Measurements from ENCODE around the gene TTC28.
"Not testable (repeated sequence)": the region's sequence is repeated elsewhere in the genome, so short reads cannot be mapped to it uniquely, and the experiment has no call there.

Gene TTC28

DNA sequence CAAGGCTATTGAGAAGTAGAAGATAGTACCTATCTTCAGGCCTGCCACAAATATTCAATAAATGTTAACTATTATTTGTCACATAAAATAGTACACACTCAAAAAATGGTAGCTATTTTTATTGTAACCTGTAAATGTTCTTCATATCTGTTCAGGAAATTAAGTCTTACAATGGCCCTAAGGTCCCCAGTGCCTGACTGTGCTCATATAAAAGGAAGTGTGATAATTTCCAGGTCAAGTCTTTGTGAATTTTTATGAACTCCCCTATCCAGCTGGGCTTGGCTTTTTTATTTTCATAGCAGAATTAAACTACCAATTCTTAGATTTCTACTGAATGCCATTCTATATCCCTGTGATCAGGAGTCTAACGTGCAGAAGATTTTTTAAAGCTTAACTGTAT is 476.4 kb downstream of the TTC28 start:
- no peak overlapping the region for H3K4me3 ChIP-seq (ENCODE audit: low read depth in 1 of 2, low read length in 1 of 2)
- H3K9me3 ChIP-seq, result no peaks in the 10 kb centered on the region
- H3K4me1 ChIP-seq (ENCODE audit: control insufficient read depth in 1 of 2, insufficient read depth in 1 of 2, low read depth in 1 of 2, low read length in 1 of 2), result no peaks in the 10 kb centered on the region
- H3K27me3 ChIP-seq, result no peaks in the 10 kb centered on the region
- no peaks in the 10 kb centered on the region for H3K36me3 ChIP-seq
- TF ChIP-seq CTCF (IDR thresholded peaks at IDR 0.05), result no peak
- H3K27ac ChIP-seq, result no peak overlapping the region

GRCh38 chr22:28198692-28199091 is 480.9 kb downstream of the TTC28 start:
- Histone ChIP-seq H3K9me3 (no peaks in the 10 kb centered on the region), H3K36me3 (no peaks in the 10 kb centered on the region), H3K27ac (no peak overlapping the region), H3K4me3 (ENCODE audit: low read depth in 1 of 2, low read length in 1 of 2) (no peak overlapping the region), H3K27me3 (no peaks in the 10 kb centered on the region), H3K4me1 (ENCODE audit: control insufficient read depth in 1 of 2, insufficient read depth in 1 of 2, low read depth in 1 of 2, low read length in 1 of 2) (no peaks in the 10 kb centered on the region)
- no peak for TF ChIP-seq CTCF (IDR thresholded peaks at IDR 0.05)

GRCh38 chr22:28191571-28191970 is 488.1 kb downstream of the TTC28 start:
- H3K27me3 ChIP-seq; H3K4me3 ChIP-seq (ENCODE audit: low read depth in 1 of 2, low read length in 1 of 2); H3K27ac ChIP-seq; H3K9me3 ChIP-seq; H3K36me3 ChIP-seq; H3K4me1 ChIP-seq (ENCODE audit: control insufficient read depth in 1 of 2, insufficient read depth in 1 of 2, low read depth in 1 of 2, low read length in 1 of 2): not testable (repeated sequence)

DNA sequence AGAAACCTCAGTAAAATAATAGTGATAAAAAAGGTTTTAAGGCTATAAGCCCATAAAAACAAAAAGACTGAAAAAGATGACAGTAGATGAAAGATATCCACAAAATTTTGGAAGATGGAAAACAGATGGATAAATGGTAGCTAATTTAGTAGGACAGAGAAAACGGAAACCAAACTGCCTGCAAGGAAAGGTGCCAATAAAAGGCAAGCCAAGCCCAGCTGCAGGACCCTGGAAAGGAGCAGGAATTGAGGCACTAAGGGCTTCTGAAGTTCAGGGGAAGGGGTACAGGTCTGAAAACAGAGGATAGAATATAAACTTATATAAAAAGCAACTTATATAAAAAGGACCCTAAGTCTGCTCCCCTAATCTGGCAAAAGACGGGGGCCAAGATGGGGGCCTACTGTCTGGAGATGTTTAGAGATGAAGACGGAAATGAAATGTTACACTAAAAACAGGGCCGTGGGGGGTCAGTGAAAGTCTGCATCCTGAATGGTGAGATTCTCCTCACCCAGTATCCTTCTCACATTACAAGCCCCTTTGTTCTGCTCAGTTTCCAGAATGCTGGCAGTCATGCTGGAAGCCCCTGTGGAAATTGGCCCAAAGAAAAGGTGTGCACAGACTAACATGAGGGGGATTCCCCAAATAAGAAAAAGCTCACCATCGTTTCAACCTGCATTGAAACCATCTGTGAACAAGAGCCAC is 491.3 kb downstream of the TTC28 start:
- no peak overlapping the region for H3K4me3 ChIP-seq (ENCODE audit: low read depth in 1 of 2, low read length in 1 of 2)
- H3K9me3 ChIP-seq, result no peaks in the 10 kb centered on the region
- TF ChIP-seq CTCF (IDR thresholded peaks at IDR 0.05), result no peak
- no peaks in the 10 kb centered on the region for H3K27me3 ChIP-seq
- H3K36me3 ChIP-seq, result no peaks in the 10 kb centered on the region
- H3K27ac ChIP-seq, result no peak overlapping the region
- H3K4me1 ChIP-seq (ENCODE audit: control insufficient read depth in 1 of 2, insufficient read depth in 1 of 2, low read depth in 1 of 2, low read length in 1 of 2), result no peaks in the 10 kb centered on the region

GRCh38 chr22:28187612-28188011 is 492.0 kb downstream of the TTC28 start:
- Histone ChIP-seq H3K4me1 (ENCODE audit: control insufficient read depth in 1 of 2, insufficient read depth in 1 of 2, low read depth in 1 of 2, low read length in 1 of 2) (no peaks in the 10 kb centered on the region), H3K4me3 (ENCODE audit: low read depth in 1 of 2, low read length in 1 of 2) (no peak overlapping the region), H3K27ac (no peak overlapping the region), H3K36me3 (no peaks in the 10 kb centered on the region), H3K9me3 (no peaks in the 10 kb centered on the region), H3K27me3 (no peaks in the 10 kb centered on the region)
- no peak for TF ChIP-seq CTCF (IDR thresholded peaks at IDR 0.05)

GRCh38 chr22:28186641-28187040 is 493.0 kb downstream of the TTC28 start:
- H3K4me3 ChIP-seq (ENCODE audit: low read depth in 1 of 2, low read length in 1 of 2), result no peak overlapping the region
- no peak overlapping the region for H3K27ac ChIP-seq
- TF ChIP-seq CTCF (IDR thresholded peaks at IDR 0.05), result no peak
- H3K36me3 ChIP-seq, result no peaks in the 10 kb centered on the region
- no peaks in the 10 kb centered on the region for H3K4me1 ChIP-seq (ENCODE audit: control insufficient read depth in 1 of 2, insufficient read depth in 1 of 2, low read depth in 1 of 2, low read length in 1 of 2)
- H3K27me3 ChIP-seq, result no peaks in the 10 kb centered on the region
- no peaks in the 10 kb centered on the region for H3K9me3 ChIP-seq

Measured in neutrophil (primary cell).